ENCODE results near the gene LRCH1.
A peak's percentile ranks its signal among the peaks of the same experiment; 100 is the strongest.

Gene LRCH1

DNA sequence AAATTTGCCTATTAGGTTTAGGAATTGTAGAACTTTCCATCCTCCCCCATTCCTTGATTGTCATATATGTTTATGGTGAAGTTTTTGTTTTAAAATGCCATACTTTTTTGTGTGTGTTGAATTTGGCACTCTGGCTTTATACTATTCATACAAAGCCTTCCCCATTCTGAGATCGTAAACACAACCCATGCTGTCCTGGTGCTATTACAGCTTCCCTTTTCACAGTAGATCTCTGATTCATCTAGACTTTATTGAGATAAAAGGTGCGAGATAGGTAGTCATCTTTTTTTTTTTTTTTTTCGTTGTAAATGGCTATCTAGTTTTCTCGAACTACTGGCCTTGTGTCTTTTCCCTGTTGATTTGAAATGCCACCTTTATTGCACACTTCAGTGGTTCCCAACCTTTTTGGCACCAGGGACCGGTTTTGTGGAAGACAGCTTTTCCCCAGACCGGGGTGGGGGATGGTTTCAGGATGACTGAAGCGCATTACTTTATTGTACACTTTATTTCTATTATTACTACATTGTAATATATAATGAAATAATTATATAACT is 94.6 kb downstream of the LRCH1 start:
- no peak overlapping the region for H2BK5ac ChIP-seq (ENCODE audit: low read depth, low read length, poor library complexity, severe bottlenecking)
- H3K79me1 ChIP-seq (replicated peaks; ENCODE audit: low read length, poor library complexity, severe bottlenecking) = no peaks in the 10 kb centered on the region
- H3K36me3 ChIP-seq (ENCODE audit: control insufficient read depth in 1 of 2, insufficient read depth in 2 of 2, low read depth in 1 of 2, low read length in 2 of 2) = no peaks in the 10 kb centered on the region
- no peaks in the 10 kb centered on the region for H3K27me3 ChIP-seq (ENCODE audit: control insufficient read depth in 1 of 2, insufficient read depth in 1 of 2, low read length in 2 of 2)
- H3K4me3 ChIP-seq (ENCODE audit: insufficient read depth in 1 of 2, low read depth in 1 of 2, low read length in 2 of 2) = no peak overlapping the region
- DNase-seq = no peak
- no peak overlapping the region for H3K27ac ChIP-seq (ENCODE audit: low read length, poor library complexity, severe bottlenecking)
- 83% methylated on average over 3 of the region's 7 CpGs for WGBS
- no peak overlapping the region for H3K4ac ChIP-seq (ENCODE audit: low read depth in 1 of 2, low read length in 2 of 2)
- no peak overlapping the region for H3K18ac ChIP-seq (ENCODE audit: low read depth in 1 of 2, low read length in 2 of 2)
- no peak overlapping the region for H3K9ac ChIP-seq (ENCODE audit: low read length)
- no peak overlapping the region for H2BK15ac ChIP-seq (ENCODE audit: low read depth, poor library complexity, severe bottlenecking)
- no peak overlapping the region for H2AK5ac ChIP-seq (ENCODE audit: low read length, severe bottlenecking)
- no peak overlapping the region for H2BK120ac ChIP-seq (ENCODE audit: low read depth, low read length)
- no peak overlapping the region for H3K23ac ChIP-seq (ENCODE audit: low read length in 2 of 2)
- H3K4me1 ChIP-seq (ENCODE audit: control insufficient read depth, insufficient read depth, low read depth, low read length) = peaks cover 5% of the 10 kb centered on the region
- no peaks in the 10 kb centered on the region for H3K9me3 ChIP-seq (ENCODE audit: control insufficient read depth, low read length)
- no peak overlapping the region for H2BK12ac ChIP-seq (ENCODE audit: low read length in 2 of 2)
- no peak overlapping the region for H3K4me2 ChIP-seq (ENCODE audit: low read length, poor library complexity, severe bottlenecking)
- H3K14ac ChIP-seq (ENCODE audit: low read length in 2 of 2) = no peak overlapping the region
- no peak overlapping the region for H2AFZ ChIP-seq (ENCODE audit: low read depth, low read length)
- no peak overlapping the region for H4K91ac ChIP-seq (ENCODE audit: low read length)
- H4K8ac ChIP-seq (ENCODE audit: low read length) = no peak overlapping the region

DNA sequence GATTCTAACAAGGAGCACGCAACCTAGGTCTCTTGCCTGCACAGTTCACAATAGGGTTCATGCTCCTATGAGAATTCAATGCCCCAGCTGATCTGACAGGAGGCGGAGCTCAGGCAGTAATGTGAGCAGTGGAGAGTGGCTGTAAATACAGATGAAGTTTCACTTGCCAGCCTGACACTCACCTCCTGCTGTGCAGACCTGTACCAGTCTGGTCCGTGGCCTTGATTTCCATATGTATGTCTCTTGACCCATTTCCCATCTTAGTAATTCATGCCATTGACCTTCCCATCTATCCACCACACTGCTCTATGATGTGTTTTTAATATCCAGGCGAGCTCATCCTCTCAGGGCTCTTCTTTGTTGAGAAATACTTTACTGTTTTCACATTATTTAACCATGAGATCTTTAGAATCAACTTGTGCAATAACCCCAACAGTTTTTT is 95.2 kb downstream of the LRCH1 start:
- no peak overlapping the region for H3K4me2 ChIP-seq (ENCODE audit: low read length, poor library complexity, severe bottlenecking)
- peak overlapping the region; percentile 4 for H4K8ac ChIP-seq (ENCODE audit: low read length)
- no peak overlapping the region for H3K18ac ChIP-seq (ENCODE audit: low read depth in 1 of 2, low read length in 2 of 2)
- H3K14ac ChIP-seq (ENCODE audit: low read length in 2 of 2) = no peak overlapping the region
- no peaks in the 10 kb centered on the region for H3K27me3 ChIP-seq (ENCODE audit: control insufficient read depth in 1 of 2, insufficient read depth in 1 of 2, low read length in 2 of 2)
- WGBS = 74% methylated on average over 3 of the region's 4 CpGs
- H3K4me1 ChIP-seq (ENCODE audit: control insufficient read depth, insufficient read depth, low read depth, low read length) = peaks cover 5% of the 10 kb centered on the region
- H3K27ac ChIP-seq (ENCODE audit: low read length, poor library complexity, severe bottlenecking) = no peak overlapping the region
- no peak overlapping the region for H3K9ac ChIP-seq (ENCODE audit: low read length)
- H3K36me3 ChIP-seq (ENCODE audit: control insufficient read depth in 1 of 2, insufficient read depth in 2 of 2, low read depth in 1 of 2, low read length in 2 of 2) = peaks cover 0 to 4% of the 10 kb centered on the region in 2 experiments
- H2BK120ac ChIP-seq (ENCODE audit: low read depth, low read length) = no peak overlapping the region
- H3K9me3 ChIP-seq (ENCODE audit: control insufficient read depth, low read length) = no peaks in the 10 kb centered on the region
- H3K23ac ChIP-seq (ENCODE audit: low read length in 2 of 2) = no peak overlapping the region
- H2BK12ac ChIP-seq (ENCODE audit: low read length in 2 of 2) = no peak overlapping the region
- H3K4me3 ChIP-seq (ENCODE audit: insufficient read depth in 1 of 2, low read depth in 1 of 2, low read length in 2 of 2) = no peak overlapping the region
- H2AFZ ChIP-seq (ENCODE audit: low read depth, low read length) = no peak overlapping the region
- no peak overlapping the region for H2AK5ac ChIP-seq (ENCODE audit: low read length, severe bottlenecking)
- no peak overlapping the region for H2BK5ac ChIP-seq (ENCODE audit: low read depth, low read length, poor library complexity, severe bottlenecking)
- peak; percentile 63 for DNase-seq
- H4K91ac ChIP-seq (ENCODE audit: low read length) = no peak overlapping the region
- H3K79me1 ChIP-seq (replicated peaks; ENCODE audit: low read length, poor library complexity, severe bottlenecking) = no peaks in the 10 kb centered on the region
- H3K4ac ChIP-seq (ENCODE audit: low read depth in 1 of 2, low read length in 2 of 2) = no peak overlapping the region
- no peak overlapping the region for H2BK15ac ChIP-seq (ENCODE audit: low read depth, poor library complexity, severe bottlenecking)

DNA sequence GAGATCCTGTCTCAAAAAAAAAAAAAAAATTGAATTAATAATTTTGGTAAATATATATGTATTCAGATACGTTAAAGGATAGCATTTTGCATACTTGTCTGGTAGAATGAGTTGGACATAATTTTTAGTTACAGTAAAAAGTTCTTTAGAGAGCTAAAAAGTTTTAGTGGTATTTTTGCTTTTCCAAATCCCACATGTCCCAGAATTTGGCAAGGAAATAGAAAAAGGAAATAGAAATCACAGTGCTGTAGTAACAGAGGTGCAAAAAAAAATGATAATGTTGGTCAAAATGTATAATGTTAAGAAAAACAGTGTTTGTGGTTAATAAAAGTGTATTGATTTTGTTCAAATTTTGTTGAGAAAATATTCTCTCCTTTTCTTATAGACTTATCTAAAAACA is 96.8 kb downstream of the LRCH1 start:
- WGBS = 100% methylated on average over 1 of the region's 1 CpG
- H2BK120ac ChIP-seq (ENCODE audit: low read depth, low read length) = no peak overlapping the region
- peaks cover 3% of the 10 kb centered on the region for H3K4me1 ChIP-seq (ENCODE audit: control insufficient read depth, insufficient read depth, low read depth, low read length)
- no peak overlapping the region for H3K23ac ChIP-seq (ENCODE audit: low read length in 2 of 2)
- no peak overlapping the region for H2BK15ac ChIP-seq (ENCODE audit: low read depth, poor library complexity, severe bottlenecking)
- no peak overlapping the region for H2AFZ ChIP-seq (ENCODE audit: low read depth, low read length)
- no peak overlapping the region for H2BK5ac ChIP-seq (ENCODE audit: low read depth, low read length, poor library complexity, severe bottlenecking)
- no peak overlapping the region for H4K8ac ChIP-seq (ENCODE audit: low read length)
- H4K91ac ChIP-seq (ENCODE audit: low read length) = no peak overlapping the region
- H3K4me2 ChIP-seq (ENCODE audit: low read length, poor library complexity, severe bottlenecking) = no peak overlapping the region
- no peak overlapping the region for H3K27ac ChIP-seq (ENCODE audit: low read length, poor library complexity, severe bottlenecking)
- H2BK12ac ChIP-seq (ENCODE audit: low read length in 2 of 2) = no peak overlapping the region
- peaks cover 3 to 4% of the 10 kb centered on the region in 2 experiments for H3K36me3 ChIP-seq (ENCODE audit: control insufficient read depth in 1 of 2, insufficient read depth in 2 of 2, low read depth in 1 of 2, low read length in 2 of 2)
- no peak overlapping the region for H3K9ac ChIP-seq (ENCODE audit: low read length)
- H2AK5ac ChIP-seq (ENCODE audit: low read length, severe bottlenecking) = no peak overlapping the region
- H3K4ac ChIP-seq (ENCODE audit: low read depth in 1 of 2, low read length in 2 of 2) = no peak overlapping the region
- H3K4me3 ChIP-seq (ENCODE audit: insufficient read depth in 1 of 2, low read depth in 1 of 2, low read length in 2 of 2) = no peak overlapping the region
- H3K27me3 ChIP-seq (ENCODE audit: control insufficient read depth in 1 of 2, insufficient read depth in 1 of 2, low read length in 2 of 2) = no peaks in the 10 kb centered on the region
- no peak overlapping the region for H3K18ac ChIP-seq (ENCODE audit: low read depth in 1 of 2, low read length in 2 of 2)
- no peaks in the 10 kb centered on the region for H3K9me3 ChIP-seq (ENCODE audit: control insufficient read depth, low read length)
- H3K79me1 ChIP-seq (replicated peaks; ENCODE audit: low read length, poor library complexity, severe bottlenecking) = peaks cover 2% of the 10 kb centered on the region
- H3K14ac ChIP-seq (ENCODE audit: low read length in 2 of 2) = no peak overlapping the region
- DNase-seq = no peak

DNA sequence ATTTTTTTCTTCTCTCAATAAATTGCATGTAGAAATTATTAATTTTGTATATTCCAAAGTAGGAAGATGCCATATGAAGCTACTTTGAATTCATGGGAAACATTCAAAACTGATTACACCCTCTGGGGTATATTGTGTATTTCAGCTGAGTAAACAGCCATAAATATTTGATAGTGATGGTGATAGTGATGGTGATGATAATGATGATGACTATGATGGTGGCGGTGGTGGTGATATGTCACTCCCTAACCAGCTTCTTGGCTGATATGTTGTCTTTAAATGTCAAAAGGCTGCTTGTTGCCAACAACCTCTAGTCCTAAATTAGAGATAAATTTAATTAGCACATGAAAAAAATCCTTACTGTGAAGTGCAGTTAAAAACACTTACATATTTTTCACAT is 102.0 kb downstream of the LRCH1 start:
- Histone ChIP-seq H4K91ac (ENCODE audit: low read length) (no peak overlapping the region), H4K8ac (ENCODE audit: low read length) (no peak overlapping the region), H3K27ac (ENCODE audit: low read length, poor library complexity, severe bottlenecking) (no peak overlapping the region), H3K4me3 (ENCODE audit: insufficient read depth in 1 of 2, low read depth in 1 of 2, low read length in 2 of 2) (no peak overlapping the region), H2BK15ac (ENCODE audit: low read depth, poor library complexity, severe bottlenecking) (no peak overlapping the region), H2AK5ac (ENCODE audit: low read length, severe bottlenecking) (no peak overlapping the region), H3K36me3 (ENCODE audit: control insufficient read depth in 1 of 2, insufficient read depth in 2 of 2, low read depth in 1 of 2, low read length in 2 of 2) (peaks cover 3 to 4% of the 10 kb centered on the region in 2 experiments), H2BK12ac (ENCODE audit: low read length in 2 of 2) (no peak overlapping the region), H3K23ac (ENCODE audit: low read length in 2 of 2) (no peak overlapping the region), H2AFZ (ENCODE audit: low read depth, low read length) (no peak overlapping the region), H2BK120ac (ENCODE audit: low read depth, low read length) (no peak overlapping the region), H3K79me1 (replicated peaks; ENCODE audit: low read length, poor library complexity, severe bottlenecking) (peaks cover 4% of the 10 kb centered on the region), H3K4me2 (ENCODE audit: low read length, poor library complexity, severe bottlenecking) (no peak overlapping the region), H3K14ac (ENCODE audit: low read length in 2 of 2) (no peak overlapping the region), H2BK5ac (ENCODE audit: low read depth, low read length, poor library complexity, severe bottlenecking) (no peak overlapping the region), H3K4me1 (ENCODE audit: control insufficient read depth, insufficient read depth, low read depth, low read length) (peaks cover 5% of the 10 kb centered on the region), H3K18ac (ENCODE audit: low read depth in 1 of 2, low read length in 2 of 2) (no peak overlapping the region), H3K9ac (ENCODE audit: low read length) (no peak overlapping the region), H3K4ac (ENCODE audit: low read depth in 1 of 2, low read length in 2 of 2) (no peak overlapping the region), H3K9me3 (ENCODE audit: control insufficient read depth, low read length) (no peaks in the 10 kb centered on the region), H3K27me3 (ENCODE audit: control insufficient read depth in 1 of 2, insufficient read depth in 1 of 2, low read length in 2 of 2) (no peaks in the 10 kb centered on the region)
- DNase-seq = no peak
- no CpG with 5 or more reads among the region's 1 CpG for WGBS
